ENCODE measurements around the gene MAGI2. TPM values are rescaled to one million over a fixed set of nuclear protein-coding genes. Genes with fewer than 3 reads are reported as not detected.

MAGI2 gene
- polyA plus RNA-seq, 3 donors = 35.4 to 39.1 (median 36.4) TPM

DNA sequence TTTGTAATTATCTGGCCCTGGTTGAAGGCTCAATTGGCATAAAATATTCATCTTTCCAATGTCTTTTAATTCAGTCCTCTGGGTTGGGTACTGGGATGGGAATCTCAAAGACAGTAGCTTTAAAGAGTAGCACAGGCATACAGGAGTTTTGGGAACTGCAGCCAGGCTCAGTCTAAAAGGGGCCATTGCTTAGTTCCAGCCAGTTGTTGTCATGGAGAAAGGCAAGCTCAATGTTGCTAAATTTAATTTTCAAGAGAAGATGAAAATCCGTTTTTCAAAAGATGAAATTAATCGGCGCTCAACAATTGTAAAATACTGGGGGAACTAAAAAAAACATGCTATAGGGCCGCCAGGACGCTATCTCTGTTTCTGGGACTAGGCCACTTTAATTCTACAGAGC, 1279.8 kb downstream of the MAGI2 start:
- DNase-seq (ENCODE audit: low read depth in 3 of 3, low spot score in 2 of 3) = no peak

GRCh38 chr7:78172933-78173591, 1280.4 kb downstream of the MAGI2 start:
- DNase-seq (ENCODE audit: low read depth in 3 of 3, low spot score in 2 of 3) = no peak

- no peak for DNase-seq (ENCODE audit: low read depth in 3 of 3, low spot score in 2 of 3)
Measured at GRCh38 chr7:78172267-78172757, 1281.2 kb downstream of the MAGI2 start.

DNA sequence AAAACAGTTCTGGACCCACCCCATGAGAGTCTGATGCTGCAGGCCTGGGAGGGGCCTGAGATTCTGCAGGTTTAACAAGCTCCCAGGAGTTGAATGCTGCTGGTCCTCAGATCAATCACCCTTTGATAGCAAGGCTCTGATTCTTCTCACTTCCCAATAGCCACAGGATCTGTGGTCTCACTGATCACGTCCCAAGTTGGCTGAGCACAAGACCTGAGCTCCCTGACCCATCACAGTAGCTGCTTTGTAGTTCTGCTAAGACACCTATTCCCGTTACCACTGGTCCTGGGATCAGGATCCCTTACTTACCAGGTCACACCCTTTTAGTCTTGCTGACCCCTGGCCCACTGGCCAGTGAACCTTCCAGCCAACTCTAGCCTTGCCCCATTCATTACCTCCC, 1282.1 kb downstream of the MAGI2 start:
- no peak for DNase-seq (ENCODE audit: low read depth in 3 of 3, low spot score in 2 of 3)

GRCh38 chr7:78170815-78171214, 1282.7 kb downstream of the MAGI2 start:
- no peak for DNase-seq (ENCODE audit: low read depth in 3 of 3, low spot score in 2 of 3)

- DNase-seq (ENCODE audit: low read depth in 3 of 3, low spot score in 2 of 3) = no peak
Measured at GRCh38 chr7:78169992-78170391, 1283.5 kb downstream of the MAGI2 start.

DNA sequence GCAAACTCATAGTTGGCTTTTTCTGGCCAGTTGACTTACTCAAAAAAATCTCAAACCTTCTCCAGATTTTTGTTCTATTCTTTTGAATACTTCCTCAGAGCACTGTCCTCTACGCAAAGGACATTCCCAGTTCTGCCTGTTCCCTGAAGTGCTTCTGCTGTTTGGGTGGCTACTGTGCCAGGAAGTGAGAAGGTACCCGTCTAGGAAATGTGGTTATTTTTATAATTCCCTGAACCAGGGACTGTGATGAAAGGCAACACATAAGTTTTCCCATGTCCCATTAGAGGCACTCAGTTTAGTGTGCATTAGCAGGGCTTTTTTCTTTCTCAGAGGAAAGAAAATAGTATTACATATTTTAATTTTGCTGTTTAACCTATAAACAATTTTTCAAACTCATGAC, 1284.6 kb downstream of the MAGI2 start:
- no peak for DNase-seq (ENCODE audit: low read depth in 3 of 3, low spot score in 2 of 3)

DNA sequence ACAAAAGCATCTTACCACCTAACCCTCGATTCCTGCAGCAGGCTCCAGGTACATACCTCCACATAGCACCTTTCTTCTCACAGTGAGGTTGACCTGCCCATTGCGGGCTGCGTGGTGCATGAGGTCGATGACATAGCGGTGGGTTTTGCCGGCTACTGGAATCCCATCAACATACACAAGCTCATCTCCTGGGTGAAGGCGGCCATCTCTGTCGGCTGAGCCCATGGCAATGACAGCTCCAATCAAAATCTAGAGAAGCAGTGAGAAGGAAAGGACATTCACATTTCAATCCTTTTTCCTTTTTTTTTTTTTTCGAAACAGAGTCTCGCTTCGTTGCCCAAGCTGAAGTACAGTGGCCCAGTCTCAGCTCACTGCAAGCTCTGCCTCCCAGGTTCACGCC, 1285.6 kb downstream of the MAGI2 start:
- DNase-seq (ENCODE audit: low read depth in 3 of 3, low spot score in 2 of 3) = no peak

GRCh38 chr7:78165854-78166253, 1287.6 kb downstream of the MAGI2 start:
- DNase-seq (ENCODE audit: low read depth in 3 of 3, low spot score in 2 of 3) = no peak

GRCh38 chr7:78165454-78165853, 1288.0 kb downstream of the MAGI2 start:
- no peak for DNase-seq (ENCODE audit: low read depth in 3 of 3, low spot score in 2 of 3)

DNA sequence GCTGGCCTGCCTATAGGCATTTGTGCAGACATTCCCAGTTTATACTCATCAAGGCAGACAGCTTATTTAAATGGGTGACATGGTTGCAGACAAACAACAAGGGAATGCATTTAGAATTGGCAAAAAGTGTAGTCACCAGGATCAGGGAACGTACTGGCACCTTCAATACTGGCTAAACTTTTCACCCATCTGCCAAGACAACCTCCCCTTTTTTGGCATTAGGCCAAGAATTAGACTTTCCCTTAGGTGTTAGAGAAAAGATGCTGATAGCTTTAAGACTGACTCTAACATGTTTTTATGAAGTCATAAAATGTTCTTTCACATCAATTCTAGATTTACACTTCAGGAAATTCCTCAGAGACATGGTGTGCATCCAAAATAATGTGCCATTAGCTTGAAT, 1289.0 kb downstream of the MAGI2 start:
- no peak for DNase-seq (ENCODE audit: low read depth in 3 of 3, low spot score in 2 of 3)

DNA sequence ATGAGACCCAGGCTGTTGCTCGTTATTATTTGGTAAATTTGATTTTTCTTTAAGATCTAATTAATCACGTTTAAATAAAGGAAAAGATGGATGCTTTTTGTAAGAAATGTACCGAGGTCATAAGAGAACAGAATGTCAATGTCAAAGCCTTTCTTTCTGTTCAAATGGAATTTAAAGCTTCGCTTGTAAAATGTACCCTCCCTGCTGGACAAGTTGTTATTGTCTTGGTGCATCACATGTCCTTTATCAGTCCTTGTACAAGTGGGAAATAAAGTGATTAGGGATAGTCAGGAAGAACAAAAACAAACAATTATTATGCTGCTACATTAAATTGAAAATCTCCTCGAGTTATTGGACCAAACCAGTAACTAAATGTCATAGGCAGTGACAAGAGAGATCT, 1291.7 kb downstream of the MAGI2 start:
- no peak for DNase-seq (ENCODE audit: low read depth in 3 of 3, low spot score in 2 of 3)

DNA sequence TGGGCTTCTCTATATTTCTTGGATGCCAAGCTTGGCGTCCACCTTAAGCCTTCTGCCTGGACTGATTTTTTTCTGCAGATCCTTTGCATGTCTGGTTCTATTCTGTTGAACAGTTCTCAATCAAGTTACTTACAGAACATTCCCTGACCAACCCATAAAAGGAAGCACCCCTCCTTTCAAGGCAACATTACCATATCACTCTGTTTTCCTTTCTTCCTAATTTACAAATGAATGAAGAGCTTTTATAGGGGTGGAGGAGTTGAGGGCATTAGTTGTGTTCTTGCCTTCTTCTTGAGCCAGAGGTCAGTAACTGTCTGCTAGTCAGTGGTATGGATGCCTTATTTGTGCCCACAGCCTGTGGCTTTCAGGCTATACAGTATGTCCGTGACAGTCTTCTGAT, 1293.9 kb downstream of the MAGI2 start:
- no peak for DNase-seq (ENCODE audit: low read depth in 3 of 3, low spot score in 2 of 3)

GRCh38 chr7:78153285-78153684, 1300.2 kb downstream of the MAGI2 start:
- no peak for DNase-seq (ENCODE audit: low read depth in 3 of 3, low spot score in 2 of 3)

DNA sequence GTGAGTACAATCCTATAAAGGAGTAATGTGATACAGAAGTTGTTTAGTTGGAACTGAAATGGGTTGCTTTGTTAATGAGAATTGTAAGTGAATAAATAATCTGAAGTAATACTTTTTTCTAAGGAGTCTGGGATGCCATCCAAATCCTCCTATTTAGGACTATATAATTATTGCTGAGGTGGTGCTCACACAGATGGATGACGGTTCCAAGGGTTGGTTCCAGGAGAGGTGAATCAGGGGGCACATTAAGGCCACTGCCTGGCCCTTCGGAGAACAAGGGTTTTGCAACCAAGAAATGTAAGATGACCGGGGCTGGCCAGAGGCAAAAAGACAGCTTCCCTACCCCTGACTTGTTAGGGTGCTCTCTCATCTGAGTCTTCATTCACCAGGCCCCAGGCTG, 1302.2 kb downstream of the MAGI2 start:
- DNase-seq (ENCODE audit: low read depth in 3 of 3, low spot score in 2 of 3) = no peak

- DNase-seq (ENCODE audit: low read depth in 3 of 3, low spot score in 2 of 3) = no peak
Measured at GRCh38 chr7:78149787-78150186, 1303.7 kb downstream of the MAGI2 start.

- no peak for DNase-seq (ENCODE audit: low read depth in 3 of 3, low spot score in 2 of 3)
Measured at GRCh38 chr7:78148166-78148894, 1305.1 kb downstream of the MAGI2 start.

- DNase-seq (ENCODE audit: low read depth in 3 of 3, low spot score in 2 of 3) = no peak
Measured at GRCh38 chr7:78146546-78146945, 1306.9 kb downstream of the MAGI2 start.

DNA sequence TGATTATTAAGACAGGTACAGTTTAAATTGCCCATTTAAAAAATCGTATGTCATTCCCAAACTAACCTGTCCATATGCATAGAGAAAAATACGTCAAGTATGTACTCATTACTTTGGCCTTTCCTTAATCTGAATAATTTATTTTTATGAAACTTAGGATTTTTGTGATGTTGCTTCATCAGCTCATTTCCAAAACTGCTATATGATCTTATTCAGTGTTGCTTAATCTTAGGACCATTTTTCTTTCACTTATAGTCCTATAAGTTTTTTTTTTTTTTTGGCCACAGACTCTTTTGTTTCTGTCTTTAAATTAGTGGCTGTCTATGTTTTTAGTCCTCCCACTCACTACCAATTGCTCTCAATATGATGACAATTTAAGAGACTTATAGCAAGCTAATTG, 1309.8 kb downstream of the MAGI2 start:
- DNase-seq (ENCODE audit: low read depth in 3 of 3, low spot score in 2 of 3) = no peak

DNA sequence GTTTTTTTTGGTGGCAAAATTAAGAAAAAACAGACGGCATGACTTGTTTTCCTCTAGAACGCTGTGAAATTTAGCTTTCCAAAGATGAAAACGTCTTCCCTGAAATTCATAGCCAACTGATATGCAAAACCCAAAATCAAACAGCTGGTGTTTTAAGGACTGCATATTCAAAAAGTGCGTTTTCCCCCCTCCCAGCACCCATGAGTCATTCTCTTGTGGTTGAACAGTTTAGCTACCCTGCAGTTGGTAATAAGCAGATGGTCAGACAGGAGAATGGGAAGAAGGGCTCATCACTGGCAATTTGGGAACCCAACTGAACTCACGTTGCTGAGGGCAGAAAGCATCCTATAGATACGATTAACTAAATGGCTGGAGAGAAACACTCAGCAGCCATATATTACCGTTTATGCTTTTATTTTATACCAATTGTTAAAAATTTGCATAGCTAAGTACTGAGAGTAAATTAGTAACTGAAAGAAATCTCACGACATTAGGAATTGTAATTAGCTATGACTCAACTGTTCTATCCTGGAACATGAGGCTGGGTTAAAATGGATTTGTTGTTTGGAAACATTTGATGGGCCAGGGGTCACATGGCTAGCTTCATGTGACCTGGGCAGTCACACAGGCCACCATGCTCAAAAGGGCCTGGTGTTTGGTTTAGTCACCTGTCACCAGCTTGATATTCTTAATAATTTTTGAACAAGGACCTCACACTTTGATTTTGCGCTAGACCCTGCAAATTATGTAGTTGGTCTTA, 1311.8 kb downstream of the MAGI2 start:
- no peak for DNase-seq (ENCODE audit: low read depth in 3 of 3, low spot score in 2 of 3)

GRCh38 chr7:78140109-78140508, 1313.4 kb downstream of the MAGI2 start:
- DNase-seq (ENCODE audit: low read depth in 3 of 3, low spot score in 2 of 3) = no peak

DNA sequence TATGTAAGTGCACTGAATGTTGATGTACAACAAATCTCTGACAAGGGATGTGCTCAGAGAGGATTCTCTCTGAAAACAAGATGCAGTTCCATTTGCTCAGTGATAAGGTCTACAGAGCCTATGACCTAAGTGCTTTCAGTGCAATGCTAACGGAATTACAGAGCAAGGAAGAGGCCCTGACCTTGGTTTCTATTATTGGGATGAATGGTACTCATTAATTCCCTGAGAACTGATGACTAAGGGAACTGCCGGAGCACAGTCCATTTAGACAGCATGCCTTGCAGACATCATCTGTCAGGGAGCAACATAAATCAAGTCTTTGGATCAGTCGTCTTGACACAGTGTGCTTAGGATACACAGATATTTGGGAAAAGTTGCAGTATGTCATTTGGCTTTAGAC, 1314.1 kb downstream of the MAGI2 start:
- DNase-seq (ENCODE audit: low read depth in 3 of 3, low spot score in 2 of 3) = no peak

Measured in right renal cortex interstitium (tissue), 3 donors.